Caco-2 (cell line): ENCODE data around the gene ANTXRL. TPM values are rescaled to one million over a fixed set of nuclear protein-coding genes. Genes with fewer than 3 reads are reported as not detected.

Source experiments
- BruUV-seq: library from RNA; stranded (reverse); fragments of 400-500 nt; replicated peaks from 2 replicates; lab custom pipeline; 2021; lab: Mats Ljungman, UMichigan
- CTCF ChIA-PET: fragments of 300-600 bp; sonication (Branson Sonifier 250); formaldehyde crosslinking; loops from one replicate; lab custom pipeline; 2022; ENCODE audit warnings: antibody characterized with exemption; lab: Charles Lee
- POLR2A ChIA-PET: fragments of 300-600 bp; sonication (Branson Sonifier 250); formaldehyde crosslinking; loops from one replicate; lab custom pipeline; 2022; ENCODE audit warnings: antibody characterized with exemption; lab: Charles Lee
- DNase-seq, 2 experiments: peaks; one replicate each; pipeline versions ENCODE4 v3.0.0 to v3.0.0-alpha.2; 2020 to 2022
- H3K27me3 ChIP-seq: replicated peaks from 2 replicates; pipeline ENCODE4 v1.6.0; 2011; ENCODE audit warnings: low read length; ENCODE audit not compliant: control insufficient read depth, insufficient read depth
- H3K36me3 ChIP-seq: 2 replicates; pipeline ENCODE4 v1.5.1; 2011; ENCODE audit warnings: low read length; ENCODE audit not compliant: control insufficient read depth, insufficient read depth
- H3K4me1 ChIP-seq: fragments of 250-450 bp; sonication (Bioruptor Pico); 2 replicates; pipeline ENCODE4 v1.5.1; 2020; ENCODE audit warnings: mild to moderate bottlenecking
- H3K4me3 ChIP-seq: 2 replicates; pipeline ENCODE4 v1.5.1; 2011; ENCODE audit warnings: low read depth, mild to moderate bottlenecking, control low read depth, low read length
- H3K9me3 ChIP-seq: fragments of 250-450 bp; sonication (Bioruptor Pico); 2 replicates; pipeline ENCODE4 v1.5.1; 2020; ENCODE audit warnings: mild to moderate bottlenecking, moderate library complexity
- H3K27ac Mint-ChIP-seq: one replicate; pipeline ENCODE4 v1.8.0; 2022; ENCODE audit warnings: mixed read lengths; ENCODE audit not compliant: unreplicated experiment
- H3K27me3 Mint-ChIP-seq: one replicate; pipeline ENCODE4 v1.8.0; 2022; ENCODE audit warnings: mixed read lengths; ENCODE audit not compliant: insufficient read depth, unreplicated experiment
- H3K36me3 Mint-ChIP-seq: one replicate; pipeline ENCODE4 v1.8.0; 2022; ENCODE audit warnings: mild to moderate bottlenecking, mixed read lengths; ENCODE audit not compliant: insufficient read depth, unreplicated experiment
- H3K4me1 Mint-ChIP-seq: one replicate; pipeline ENCODE4 v1.8.0; 2022; ENCODE audit warnings: low read depth, mixed read lengths; ENCODE audit not compliant: unreplicated experiment
- H3K4me3 Mint-ChIP-seq: one replicate; pipeline ENCODE4 v1.8.0; 2022; ENCODE audit warnings: mild to moderate bottlenecking, moderate library complexity, mixed read lengths; ENCODE audit not compliant: unreplicated experiment
- H3K9me3 Mint-ChIP-seq: one replicate; pipeline ENCODE4 v1.8.0; 2022; ENCODE audit warnings: mixed read lengths; ENCODE audit not compliant: unreplicated experiment
- CTCF ChIP-seq, 2 experiments: fragments of 200-600 bp in 1 of 2; IDR thresholded peaks; 1 replicate in 1 of 2; 2 replicates in 1 of 2; pipeline versions ENCODE4 v1.5.1 to v1.8.0; 2011 to 2022; ENCODE audit warnings: antibody characterized with exemption in 1 of 2, control low read depth in 1 of 2, inconsistent platforms in 1 of 2, low read depth in 1 of 2, low read length in 1 of 2, mild to moderate bottlenecking in 1 of 2, moderate library complexity in 1 of 2; ENCODE audit not compliant: insufficient read depth in 1 of 2, severe bottlenecking in 1 of 2, unreplicated experiment in 1 of 2
- intact Hi-C: fragments of 100-400 bp; cut with micrococcal nuclease; formaldehyde crosslinking; loops from one replicate; pipeline ENCODE4 v1.10.0; 2022; ENCODE audit not compliant: unreplicated experiment
- total RNA-seq: library from RNA; stranded (reverse); gene quantifications from 2 replicates; pipeline ENCODE4 v1.2.3, GENCODE V29; 2022

Gene ANTXRL
- total RNA-seq, 1 experiment from 2014 or later, result not detected

- Histone ChIP-seq H3K36me3 (no peaks in the 10 kb centered on the region), H3K9me3 (no peaks in the 10 kb centered on the region), H3K27me3 (no peaks in the 10 kb centered on the region), H3K4me1 (peaks cover 5% of the 10 kb centered on the region), H3K4me3 (no peak overlapping the region)
- H3K9me3 Mint-ChIP-seq, result no peaks in the 10 kb centered on the region
- H3K4me3 Mint-ChIP-seq, result no peak overlapping the region
- no peaks in the 10 kb centered on the region for H3K36me3 Mint-ChIP-seq
- intact Hi-C loops, result no loop called here
- no peak for DNase-seq
- no peak for TF ChIP-seq CTCF (IDR thresholded peaks at IDR 0.05; ENCODE audit: insufficient read depth in 1 of 2, low read depth in 1 of 2, low read length in 1 of 2, severe bottlenecking in 1 of 2, unreplicated experiment in 1 of 2)
- H3K4me1 Mint-ChIP-seq, result no peaks in the 10 kb centered on the region
- CTCF ChIA-PET, result no interaction called here
- no TSS peak for BruUV-seq
- no peak overlapping the region for H3K27ac Mint-ChIP-seq
- no peaks in the 10 kb centered on the region for H3K27me3 Mint-ChIP-seq
- POLR2A ChIA-PET, result no interaction called here
These were observed 22.8 kb downstream of the ANTXRL start for GRCh38 chr10:46309511-46310142.

DNA sequence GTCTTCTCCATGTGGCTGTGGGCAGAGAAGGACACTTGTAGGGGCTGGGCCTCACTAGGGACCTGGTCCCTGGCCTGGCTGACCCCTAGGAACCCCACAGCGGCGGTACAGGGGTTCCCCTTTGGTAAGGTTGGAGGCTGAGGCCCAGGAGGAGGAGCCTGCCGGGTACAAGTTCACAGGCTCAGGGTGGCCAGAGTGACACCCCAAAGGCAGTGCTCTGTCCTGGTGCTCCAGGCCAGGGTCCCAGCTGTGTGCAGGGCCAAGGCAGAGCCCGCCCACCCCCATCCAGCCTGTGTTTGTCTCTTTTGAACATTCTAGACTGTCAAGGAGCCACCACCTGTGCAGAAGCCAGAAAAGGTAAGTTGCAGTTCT is 23.3 kb downstream of the ANTXRL start:
- intact Hi-C loops, result no loop called here
- CTCF ChIA-PET, result no interaction called here
- H3K36me3 Mint-ChIP-seq, result no peaks in the 10 kb centered on the region

GRCh38 chr10:46310851-46311250 is 24.1 kb downstream of the ANTXRL start:
- DNase-seq, result peak in 1 of 2 experiments; percentile 36
- H3K4me1 ChIP-seq, result peaks cover 17% of the 10 kb centered on the region
- ChIA-PET CTCF (no interaction called here), POLR2A (no interaction called here)
- no peaks in the 10 kb centered on the region for H3K27me3 ChIP-seq
- H3K27ac Mint-ChIP-seq, result no peak overlapping the region
- BruUV-seq, result no TSS peak
- no peak overlapping the region for H3K4me3 ChIP-seq
- H3K9me3 Mint-ChIP-seq, result no peaks in the 10 kb centered on the region
- intact Hi-C loops, result no loop called here
- peaks cover 11% of the 10 kb centered on the region for H3K4me1 Mint-ChIP-seq
- H3K27me3 Mint-ChIP-seq, result no peaks in the 10 kb centered on the region
- no peaks in the 10 kb centered on the region for H3K36me3 Mint-ChIP-seq
- TF ChIP-seq CTCF (IDR thresholded peaks at IDR 0.05; ENCODE audit: insufficient read depth in 1 of 2, low read depth in 1 of 2, low read length in 1 of 2, severe bottlenecking in 1 of 2, unreplicated experiment in 1 of 2), result no peak
- no peaks in the 10 kb centered on the region for H3K36me3 ChIP-seq
- H3K4me3 Mint-ChIP-seq, result no peak overlapping the region
- H3K9me3 ChIP-seq, result no peaks in the 10 kb centered on the region

More for the DNA sequence above, 23.3 kb downstream of the ANTXRL start:
- no TSS peak for BruUV-seq
- H3K4me3 Mint-ChIP-seq, result no peak overlapping the region
- no peak for TF ChIP-seq CTCF (IDR thresholded peaks at IDR 0.05; ENCODE audit: insufficient read depth in 1 of 2, low read depth in 1 of 2, low read length in 1 of 2, severe bottlenecking in 1 of 2, unreplicated experiment in 1 of 2)
- H3K4me3 ChIP-seq, result no peak overlapping the region
- H3K27ac Mint-ChIP-seq, result no peak overlapping the region
- H3K36me3 ChIP-seq, result no peaks in the 10 kb centered on the region
- H3K4me1 Mint-ChIP-seq, result peaks cover 4% of the 10 kb centered on the region
- H3K4me1 ChIP-seq, result peaks cover 10% of the 10 kb centered on the region
- H3K9me3 ChIP-seq, result no peaks in the 10 kb centered on the region
- no peaks in the 10 kb centered on the region for H3K9me3 Mint-ChIP-seq
- POLR2A ChIA-PET, result no interaction called here
- H3K27me3 ChIP-seq, result no peaks in the 10 kb centered on the region
- no peak for DNase-seq
- no peaks in the 10 kb centered on the region for H3K27me3 Mint-ChIP-seq
